ENCODE results near the gene DIP2C. TPM values are rescaled to one million over a fixed set of nuclear protein-coding genes. Genes with fewer than 3 reads are reported as not detected.

The DIP2C gene
- total and polyA plus RNA-seq, 2 donors (not counting 1 experiment from before 2014, with no cell fraction given), result 1.3 to 1.9 TPM

- TF ChIP-seq EZH2 (IDR thresholded peaks at IDR 0.05; ENCODE audit: borderline replicate concordance, insufficient read depth, low read depth, low read length, poor library complexity, severe bottlenecking), result no peak
- TF ChIP-seq CTCF (IDR thresholded peaks at IDR 0.05), result no peak
- POLR2A ChIA-PET, result no interaction called here
- Mint-ChIP-seq H3K27me3 (peaks cover 49% of the 10 kb centered on the region), H3K27ac (no peak overlapping the region), H3K4me1 (peaks cover 28% of the 10 kb centered on the region), H3K9me3 (ENCODE audit: insufficient read depth) (no peaks in the 10 kb centered on the region), H3K4me3 (no peak overlapping the region)
- Histone ChIP-seq H3K4me2 (replicated peaks; ENCODE audit: low read depth, low read length, poor library complexity, severe bottlenecking) (no peak overlapping the region), H3K4me3 (ENCODE audit: control extremely low read depth in 1 of 5, extremely low read depth in 1 of 5, insufficient read depth in 1 of 5, low read depth in 2 of 5, low read length in 4 of 5) (no peak overlapping the region), H3K27me3 (replicated peaks in 1 of 4; ENCODE audit: control extremely low read depth in 1 of 4, control insufficient read depth in 3 of 4, insufficient read depth in 4 of 4, low read length in 3 of 4) (peaks cover 0 to 39% (median 13%) of the 10 kb centered on the region in 4 experiments), H3K9ac (ENCODE audit: low read length) (no peak overlapping the region), H3K9me3 (ENCODE audit: control extremely low read depth in 1 of 3, control insufficient read depth in 2 of 3, insufficient read depth in 1 of 3, low read length in 2 of 3) (peaks cover 0 to 15% (median 0%) of the 10 kb centered on the region in 3 donors), H4K20me1 (ENCODE audit: control insufficient read depth, insufficient read depth, low read length, poor library complexity, severe bottlenecking) (no peaks in the 10 kb centered on the region), H3K27ac (ENCODE audit: low read length in 2 of 2) (no peak overlapping the region), H3K4me1 (ENCODE audit: control insufficient read depth in 2 of 2, insufficient read depth in 2 of 2, low read length in 2 of 2) (peaks cover 19 to 28% of the 10 kb centered on the region in 2 donors), H3K36me3 (replicated peaks in 1 of 2; ENCODE audit: control extremely low read depth in 1 of 2, control insufficient read depth in 1 of 2, extremely low read depth in 1 of 2, insufficient read depth in 2 of 2, low read length in 1 of 2) (no peaks in the 10 kb centered on the region), H3K79me2 (ENCODE audit: control insufficient read depth, insufficient read depth, low read length) (no peaks in the 10 kb centered on the region), H2AFZ (ENCODE audit: insufficient read depth, low read depth, low read length, poor library complexity, severe bottlenecking) (no peak overlapping the region)
- WGBS (ENCODE audit: insufficient coverage), result 69% methylated on average over 21 of the region's 24 CpGs
- intact Hi-C loops (cut with micrococcal nuclease), result no loop called here
- ATAC-seq (ENCODE audit: low read depth) (no peak), DNase-seq (no peak)
- CTCF ChIA-PET, result no interaction called here
Measured at GRCh38 chr10:623477-624311, 65.8 kb downstream of the DIP2C start.

- H3K4me2 ChIP-seq (replicated peaks; ENCODE audit: low read depth, low read length, poor library complexity, severe bottlenecking), result no peak overlapping the region
- Mint-ChIP-seq H3K9me3 (ENCODE audit: insufficient read depth) (no peaks in the 10 kb centered on the region), H3K4me3 (no peak overlapping the region), H3K27ac (no peak overlapping the region), H3K27me3 (peaks cover 47% of the 10 kb centered on the region), H3K4me1 (peaks cover 28% of the 10 kb centered on the region)
- H3K4me1 ChIP-seq (ENCODE audit: control insufficient read depth in 2 of 2, insufficient read depth in 2 of 2, low read length in 2 of 2), result peaks cover 19 to 28% of the 10 kb centered on the region in 2 donors
- POLR2A ChIA-PET, result no interaction called here
- no peaks in the 10 kb centered on the region for H4K20me1 ChIP-seq (ENCODE audit: control insufficient read depth, insufficient read depth, low read length, poor library complexity, severe bottlenecking)
- TF ChIP-seq CTCF (IDR thresholded peaks at IDR 0.05) (no peak), EZH2 (IDR thresholded peaks at IDR 0.05; ENCODE audit: borderline replicate concordance, insufficient read depth, low read depth, low read length, poor library complexity, severe bottlenecking) (no peak)
- peaks cover 0 to 15% (median 0%) of the 10 kb centered on the region in 3 donors for H3K9me3 ChIP-seq (ENCODE audit: control extremely low read depth in 1 of 3, control insufficient read depth in 2 of 3, insufficient read depth in 1 of 3, low read length in 2 of 3)
- ATAC-seq (ENCODE audit: low read depth) (no peak), DNase-seq (no peak)
- no peak overlapping the region for H3K27ac ChIP-seq (ENCODE audit: low read length in 2 of 2)
- no peak overlapping the region for H2AFZ ChIP-seq (ENCODE audit: insufficient read depth, low read depth, low read length, poor library complexity, severe bottlenecking)
- H3K27me3 ChIP-seq (replicated peaks in 1 of 4; ENCODE audit: control extremely low read depth in 1 of 4, control insufficient read depth in 3 of 4, insufficient read depth in 4 of 4, low read length in 3 of 4), result peaks cover 0 to 44% (median 16%) of the 10 kb centered on the region in 4 experiments
- intact Hi-C loops (cut with micrococcal nuclease), result no loop called here
- H3K9ac ChIP-seq (ENCODE audit: low read length), result no peak overlapping the region
- WGBS (ENCODE audit: insufficient coverage), result 95% methylated on average over 19 of the region's 19 CpGs
- no peaks in the 10 kb centered on the region for H3K36me3 ChIP-seq (replicated peaks in 1 of 2; ENCODE audit: control extremely low read depth in 1 of 2, control insufficient read depth in 1 of 2, extremely low read depth in 1 of 2, insufficient read depth in 2 of 2, low read length in 1 of 2)
- H3K4me3 ChIP-seq (ENCODE audit: control extremely low read depth in 1 of 5, extremely low read depth in 1 of 5, insufficient read depth in 1 of 5, low read depth in 2 of 5, low read length in 4 of 5), result no peak overlapping the region
- no peaks in the 10 kb centered on the region for H3K79me2 ChIP-seq (ENCODE audit: control insufficient read depth, insufficient read depth, low read length)
- CTCF ChIA-PET, result no interaction called here
Measured at GRCh38 chr10:623014-623413, 66.5 kb downstream of the DIP2C start.
